ENCODE measurements around the gene PRDM11.

PRDM11 gene

GRCh38 chr11:45145083-45145378 lies 1.4 kb upstream of the PRDM11 start:
- Histone ChIP-seq H3K4me3 (no peak overlapping the region), H3K9ac (ENCODE audit: insufficient read length) (no peak overlapping the region), H3K36me3 (ENCODE audit: insufficient read depth, low read length) (no peaks in the 10 kb centered on the region), H3K27ac (no peak overlapping the region), H3K9me3 (ENCODE audit: low read depth, low read length) (no peaks in the 10 kb centered on the region)
- DNase-seq (ENCODE audit: low read depth, low spot score): no peak
- TF ChIP-seq FOXP2 (optimal IDR thresholded peaks at IDR 0.05; ENCODE audit: control extremely low read depth, extremely low read length, insufficient read depth): no peak
- TF ChIP-seq EZH2 (IDR thresholded peaks at IDR 0.05): no peak
- TF ChIP-seq POLR2AphosphoS5 (IDR thresholded peaks at IDR 0.05; ENCODE audit: borderline replicate concordance, low read depth, low read length): no peak

GRCh38 chr11:45145379-45146071 lies 914 bp upstream of the PRDM11 start:
- H3K36me3 ChIP-seq (ENCODE audit: insufficient read depth, low read length): no peaks in the 10 kb centered on the region
- peak overlapping the region; percentile 85 for H3K4me3 ChIP-seq
- no peak overlapping the region for H3K9ac ChIP-seq (ENCODE audit: insufficient read length)
- no peaks in the 10 kb centered on the region for H3K9me3 ChIP-seq (ENCODE audit: low read depth, low read length)
- DNase-seq (ENCODE audit: low read depth, low spot score): no peak
- no peak overlapping the region for H3K27ac ChIP-seq
- TF ChIP-seq EZH2 (IDR thresholded peaks at IDR 0.05): no peak
- no peak for TF ChIP-seq POLR2AphosphoS5 (IDR thresholded peaks at IDR 0.05; ENCODE audit: borderline replicate concordance, low read depth, low read length)
- TF ChIP-seq FOXP2 (optimal IDR thresholded peaks at IDR 0.05; ENCODE audit: control extremely low read depth, extremely low read length, insufficient read depth): no peak

GRCh38 chr11:45147017-45147728 lies 734 bp downstream of the PRDM11 start:
- DNase-seq (ENCODE audit: low read depth, low spot score): peak; percentile 39
- H3K27ac ChIP-seq: no peak overlapping the region

GRCh38 chr11:45147891-45148675 lies 1.6 kb downstream of the PRDM11 start:
- H3K36me3 ChIP-seq (ENCODE audit: insufficient read depth, low read length): no peaks in the 10 kb centered on the region
- H3K9me3 ChIP-seq (ENCODE audit: low read depth, low read length): no peaks in the 10 kb centered on the region
- H3K4me3 ChIP-seq: peak overlapping the region; percentile 90
- H3K27ac ChIP-seq: no peak overlapping the region
- H3K9ac ChIP-seq (ENCODE audit: insufficient read length): no peak overlapping the region
- DNase-seq (ENCODE audit: low read depth, low spot score): no peak
- TF ChIP-seq FOXP2 (optimal IDR thresholded peaks at IDR 0.05; ENCODE audit: control extremely low read depth, extremely low read length, insufficient read depth) (no peak), EZH2 (IDR thresholded peaks at IDR 0.05) (no peak), POLR2AphosphoS5 (IDR thresholded peaks at IDR 0.05; ENCODE audit: borderline replicate concordance, low read depth, low read length) (no peak)

More at GRCh38 chr11:45147017-45147728, 734 bp downstream of the PRDM11 start:
- Histone ChIP-seq H3K4me3 (peak overlapping the region; percentile 90), H3K9me3 (ENCODE audit: low read depth, low read length) (no peaks in the 10 kb centered on the region), H3K9ac (ENCODE audit: insufficient read length) (peak overlapping the region; percentile 70), H3K36me3 (ENCODE audit: insufficient read depth, low read length) (no peaks in the 10 kb centered on the region)
- no peak for TF ChIP-seq FOXP2 (optimal IDR thresholded peaks at IDR 0.05; ENCODE audit: control extremely low read depth, extremely low read length, insufficient read depth)
- peak; percentile 64; the same call in 1 of the 2 replicates for TF ChIP-seq POLR2AphosphoS5 (IDR thresholded peaks at IDR 0.05; ENCODE audit: borderline replicate concordance, low read depth, low read length)

- H3K4me3 ChIP-seq: no peak overlapping the region
- H3K9me3 ChIP-seq (ENCODE audit: low read depth, low read length): no peaks in the 10 kb centered on the region
- TF ChIP-seq EZH2 (IDR thresholded peaks at IDR 0.05) (no peak), POLR2AphosphoS5 (IDR thresholded peaks at IDR 0.05; ENCODE audit: borderline replicate concordance, low read depth, low read length) (no peak), FOXP2 (optimal IDR thresholded peaks at IDR 0.05; ENCODE audit: control extremely low read depth, extremely low read length, insufficient read depth) (no peak)
- no peak for DNase-seq (ENCODE audit: low read depth, low spot score)
- H3K36me3 ChIP-seq (ENCODE audit: insufficient read depth, low read length): no peaks in the 10 kb centered on the region
- H3K27ac ChIP-seq: no peak overlapping the region
- H3K9ac ChIP-seq (ENCODE audit: insufficient read length): no peak overlapping the region
Measured at GRCh38 chr11:45149483-45150056, 3.1 kb downstream of the PRDM11 start.

- Histone ChIP-seq H3K27ac (no peak overlapping the region), H3K4me3 (no peak overlapping the region), H3K36me3 (ENCODE audit: insufficient read depth, low read length) (no peaks in the 10 kb centered on the region), H3K9ac (ENCODE audit: insufficient read length) (no peak overlapping the region), H3K9me3 (ENCODE audit: low read depth, low read length) (no peaks in the 10 kb centered on the region)
- no peak for TF ChIP-seq EZH2 (IDR thresholded peaks at IDR 0.05)
- no peak for TF ChIP-seq FOXP2 (optimal IDR thresholded peaks at IDR 0.05; ENCODE audit: control extremely low read depth, extremely low read length, insufficient read depth)
- TF ChIP-seq POLR2AphosphoS5 (IDR thresholded peaks at IDR 0.05; ENCODE audit: borderline replicate concordance, low read depth, low read length): no peak
- no peak for DNase-seq (ENCODE audit: low read depth, low spot score)
Measured at GRCh38 chr11:45150301-45150700, 3.9 kb downstream of the PRDM11 start.

- no peak overlapping the region for H3K4me3 ChIP-seq
- H3K36me3 ChIP-seq (ENCODE audit: insufficient read depth, low read length): no peaks in the 10 kb centered on the region
- TF ChIP-seq EZH2 (IDR thresholded peaks at IDR 0.05): no peak
- TF ChIP-seq POLR2AphosphoS5 (IDR thresholded peaks at IDR 0.05; ENCODE audit: borderline replicate concordance, low read depth, low read length): no peak
- no peak for TF ChIP-seq FOXP2 (optimal IDR thresholded peaks at IDR 0.05; ENCODE audit: control extremely low read depth, extremely low read length, insufficient read depth)
- no peak for DNase-seq (ENCODE audit: low read depth, low spot score)
- H3K27ac ChIP-seq: no peak overlapping the region
- no peak overlapping the region for H3K9ac ChIP-seq (ENCODE audit: insufficient read length)
- no peaks in the 10 kb centered on the region for H3K9me3 ChIP-seq (ENCODE audit: low read depth, low read length)
Measured at GRCh38 chr11:45150943-45151342, 4.5 kb downstream of the PRDM11 start.

Measured in SK-N-MC (cell line).